HG02884 (cell line): ENCODE measurements around the gene C1QTNF9B.
"Not testable (repeated sequence)": the region's sequence is repeated elsewhere in the genome, so short reads cannot be mapped to it uniquely, and the experiment has no call there.

ENCODE experiments used
- ATAC-seq: cut with Tn5 transposase; IDR thresholded peaks from one replicate; pipeline ENCODE4 v1.9.1; 2021; ENCODE audit warnings: mild to moderate bottlenecking, moderate library complexity; ENCODE audit not compliant: unreplicated experiment

C1QTNF9B gene

DNA sequence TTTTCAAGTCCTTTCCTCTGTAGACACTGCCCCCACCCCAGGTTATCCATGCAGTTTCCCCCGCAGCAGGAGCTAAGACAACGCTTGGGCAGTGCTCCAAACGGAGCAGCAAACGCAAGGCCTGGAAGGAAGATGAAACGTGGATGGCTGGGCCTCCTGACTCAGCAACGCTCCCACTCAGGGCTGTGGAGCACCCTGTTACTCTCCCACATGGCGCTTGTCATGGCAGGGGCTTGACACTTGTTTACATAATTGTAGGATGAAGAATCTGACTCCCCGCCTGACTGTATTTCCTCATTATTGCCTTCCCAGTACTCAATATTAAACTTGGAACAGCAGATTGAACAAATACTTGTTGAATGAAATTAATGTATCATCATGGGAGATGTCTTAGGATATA lies 799 bp upstream of the C1QTNF9B start:
- ATAC-seq: no peak

DNA sequence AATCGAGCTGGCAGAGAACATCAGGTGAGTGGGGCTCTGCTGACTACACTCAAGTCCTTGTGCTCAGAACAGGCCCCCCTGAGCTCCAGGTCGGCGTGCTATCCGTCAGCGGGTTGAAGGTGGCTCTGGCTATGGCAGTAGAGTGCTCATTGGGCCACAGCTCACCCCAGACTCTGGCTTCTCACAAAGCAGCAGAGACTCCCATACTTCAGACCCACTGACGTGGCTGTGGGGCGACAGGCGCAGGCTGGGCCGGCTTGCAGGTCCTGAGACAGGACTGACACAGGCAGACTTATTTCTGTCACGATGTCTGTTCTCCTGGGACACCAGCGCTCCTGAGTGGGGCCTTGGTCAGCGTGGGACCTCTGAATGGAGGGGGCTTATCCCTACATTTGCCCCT lies 2.6 kb downstream of the C1QTNF9B start:
- not testable (repeated sequence) for ATAC-seq

DNA sequence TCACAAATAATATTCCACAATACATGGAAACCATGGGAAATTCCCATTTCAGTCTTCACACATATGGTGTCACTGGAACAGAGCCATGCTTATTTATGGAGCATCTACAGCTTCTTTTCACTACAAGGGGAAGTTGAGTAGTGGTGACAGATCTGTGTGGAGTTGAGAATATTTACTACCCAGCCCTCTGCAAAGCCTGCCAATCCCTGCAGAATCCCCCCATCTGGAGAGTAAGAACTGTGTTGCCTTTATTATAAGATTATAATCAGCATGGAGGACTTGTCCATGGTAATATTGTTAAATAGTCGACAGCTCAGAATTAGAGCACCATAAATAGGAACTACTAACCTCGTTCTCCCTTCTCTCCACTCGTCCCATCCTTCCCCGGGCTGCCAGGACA lies 3.5 kb downstream of the C1QTNF9B start:
- not testable (repeated sequence) for ATAC-seq

DNA sequence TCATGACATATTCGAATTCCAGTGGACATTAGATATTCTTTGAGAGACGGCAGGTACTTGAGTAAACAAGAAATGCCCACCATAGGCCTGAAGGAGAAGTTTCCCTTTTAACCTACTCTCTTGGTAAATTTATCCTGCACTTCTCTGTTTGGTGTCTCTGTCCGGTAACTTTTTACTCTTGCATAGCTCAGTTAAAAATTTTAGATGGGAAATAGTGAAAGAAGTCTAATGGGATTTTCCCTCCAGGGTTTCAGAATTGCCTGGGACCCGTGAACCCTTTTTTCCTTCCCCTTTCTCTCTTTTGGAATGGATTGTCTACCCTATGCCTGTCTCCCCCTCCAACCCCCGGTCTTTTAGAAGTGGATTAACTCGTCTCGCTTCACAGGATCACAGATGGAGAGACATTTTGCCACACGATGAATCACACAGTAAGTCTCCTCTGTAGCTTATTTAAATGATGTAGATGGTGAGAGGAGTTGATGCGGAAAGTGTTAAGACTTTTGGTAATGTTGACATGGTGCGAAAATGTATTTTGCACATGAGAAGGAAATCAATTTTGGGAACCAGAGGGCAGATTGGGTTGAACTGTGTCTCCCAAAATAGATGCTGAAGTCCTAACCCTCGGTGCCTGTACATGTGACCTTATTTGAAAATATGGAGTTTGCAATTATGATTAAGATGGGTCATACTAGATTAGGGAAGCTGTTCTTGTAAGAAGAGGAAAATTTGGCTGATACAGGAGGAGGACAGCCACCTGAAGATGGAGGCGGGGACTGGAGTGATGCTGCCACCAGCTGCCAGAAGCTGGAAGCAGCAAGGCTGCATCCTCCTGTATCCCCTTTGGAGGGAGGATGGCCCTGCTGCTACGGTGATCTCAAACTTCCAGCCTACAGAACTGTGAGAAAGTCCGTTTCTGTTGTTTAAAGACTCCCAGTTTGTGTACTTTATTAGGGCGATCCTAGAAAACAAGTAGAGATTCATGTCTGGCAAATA lies 7.4 kb downstream of the C1QTNF9B start:
- peak; percentile 4 for ATAC-seq

DNA sequence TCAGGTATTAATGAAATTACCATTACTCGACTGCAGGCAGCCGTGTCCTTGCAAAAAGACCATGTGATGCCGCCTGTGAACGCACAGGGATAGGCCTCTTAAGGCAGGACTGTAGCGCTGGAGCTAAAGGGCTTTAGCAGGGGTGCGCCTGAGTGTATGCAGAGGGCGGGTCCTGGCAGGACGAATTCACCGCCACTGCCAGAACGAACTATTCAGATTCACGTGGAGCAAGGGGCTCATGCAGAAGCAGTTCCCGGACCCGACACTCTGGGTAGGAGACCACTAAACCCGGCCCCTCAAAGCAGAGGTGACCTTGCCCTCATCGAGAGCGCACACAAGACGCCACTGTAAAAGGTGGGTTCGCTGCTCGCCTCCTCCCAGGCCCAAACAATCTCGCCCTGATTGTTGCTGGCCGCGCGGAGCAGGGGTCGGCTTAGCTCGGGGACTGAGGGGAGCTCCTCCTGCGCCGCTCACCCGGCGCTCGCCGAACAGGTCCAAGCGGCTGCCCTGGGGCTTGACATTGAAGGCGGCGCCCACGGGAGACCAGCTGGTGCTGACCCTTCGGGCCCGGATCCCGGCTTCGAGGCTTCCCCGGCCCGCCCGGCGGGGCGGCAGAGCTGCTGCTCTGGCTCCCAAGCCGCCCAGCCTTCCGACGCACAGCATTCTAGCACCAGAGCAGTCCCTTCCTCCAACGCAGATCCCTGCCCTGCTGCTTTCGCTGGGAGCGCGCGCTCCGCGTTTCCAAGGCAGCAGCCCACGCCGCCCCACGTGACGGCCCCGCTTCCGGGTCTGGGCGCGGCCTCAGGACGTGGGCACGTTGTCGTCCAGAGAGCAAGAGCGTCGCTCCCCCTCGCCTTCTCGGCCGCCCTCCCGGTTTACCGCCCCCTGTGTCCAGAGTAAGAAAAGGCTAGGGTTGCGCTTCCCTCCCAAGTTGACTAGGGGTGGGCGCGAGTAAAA lies 8.4 kb downstream of the C1QTNF9B start, which contains the start of gene MIPEP:
TSS of gene MIPEP (minus strand) at position 743 of the 957 bp plus-strand sequence. CDS start at position 663, 80 bp downstream.
- peak; percentile 91 for ATAC-seq

DNA sequence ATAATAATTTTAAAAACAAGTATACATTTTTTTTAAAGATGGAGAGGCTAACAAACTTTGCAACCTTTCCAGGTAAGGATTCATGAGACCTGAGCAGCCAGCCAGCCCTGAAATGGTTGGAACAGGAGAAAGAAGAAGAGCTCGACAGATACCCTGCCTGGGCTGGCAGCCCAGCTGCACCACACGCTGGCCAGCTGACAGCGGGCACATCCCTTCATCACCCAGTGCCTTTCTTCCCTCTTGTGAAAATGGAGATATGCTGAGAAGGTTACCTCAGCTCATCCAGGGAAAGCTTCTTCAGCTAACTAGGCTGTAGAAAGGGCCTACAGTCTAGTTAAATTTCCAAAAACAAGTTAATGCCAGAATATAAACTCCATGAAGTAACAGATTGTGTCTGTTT lies 12.9 kb downstream of the C1QTNF9B start:
- not testable (repeated sequence) for ATAC-seq

DNA sequence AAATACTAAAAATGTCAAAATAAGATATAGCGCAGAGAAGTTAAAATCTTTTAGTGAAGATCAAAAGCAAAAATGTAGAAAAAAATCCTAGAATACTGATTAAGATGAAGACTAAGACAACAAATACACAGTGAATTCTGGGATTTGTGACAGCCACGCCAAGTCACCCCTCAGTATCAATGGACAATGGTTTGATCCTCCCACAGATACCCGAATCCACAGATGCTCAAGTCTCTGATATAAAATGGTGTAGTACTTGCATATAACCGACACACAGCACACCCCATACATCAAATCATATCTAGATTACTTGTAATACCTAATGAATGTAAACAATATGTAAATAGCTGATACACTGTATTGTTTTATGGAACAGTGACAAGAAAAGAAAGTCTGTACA lies 14.0 kb downstream of the C1QTNF9B start:
- ATAC-seq: no peak

DNA sequence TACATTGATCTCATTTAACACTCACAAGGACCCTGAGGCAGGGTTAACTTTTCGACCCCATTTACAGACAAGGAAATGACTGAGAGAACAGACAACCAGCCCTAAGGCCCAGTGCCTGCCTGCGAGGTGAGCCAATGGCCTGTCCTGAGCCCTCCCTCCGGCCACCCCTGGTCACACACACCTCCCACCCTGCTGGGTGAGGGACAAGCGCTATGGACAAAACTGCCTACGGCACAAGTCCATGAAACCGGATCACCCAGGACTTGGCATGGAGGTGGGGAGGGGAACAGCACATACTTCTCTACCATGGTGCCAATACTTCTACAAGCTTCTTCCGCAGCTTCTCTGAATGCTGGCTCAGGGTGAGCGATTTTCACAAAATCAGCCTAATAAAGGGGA lies 15.9 kb downstream of the C1QTNF9B start:
- ATAC-seq: not testable (repeated sequence)

DNA sequence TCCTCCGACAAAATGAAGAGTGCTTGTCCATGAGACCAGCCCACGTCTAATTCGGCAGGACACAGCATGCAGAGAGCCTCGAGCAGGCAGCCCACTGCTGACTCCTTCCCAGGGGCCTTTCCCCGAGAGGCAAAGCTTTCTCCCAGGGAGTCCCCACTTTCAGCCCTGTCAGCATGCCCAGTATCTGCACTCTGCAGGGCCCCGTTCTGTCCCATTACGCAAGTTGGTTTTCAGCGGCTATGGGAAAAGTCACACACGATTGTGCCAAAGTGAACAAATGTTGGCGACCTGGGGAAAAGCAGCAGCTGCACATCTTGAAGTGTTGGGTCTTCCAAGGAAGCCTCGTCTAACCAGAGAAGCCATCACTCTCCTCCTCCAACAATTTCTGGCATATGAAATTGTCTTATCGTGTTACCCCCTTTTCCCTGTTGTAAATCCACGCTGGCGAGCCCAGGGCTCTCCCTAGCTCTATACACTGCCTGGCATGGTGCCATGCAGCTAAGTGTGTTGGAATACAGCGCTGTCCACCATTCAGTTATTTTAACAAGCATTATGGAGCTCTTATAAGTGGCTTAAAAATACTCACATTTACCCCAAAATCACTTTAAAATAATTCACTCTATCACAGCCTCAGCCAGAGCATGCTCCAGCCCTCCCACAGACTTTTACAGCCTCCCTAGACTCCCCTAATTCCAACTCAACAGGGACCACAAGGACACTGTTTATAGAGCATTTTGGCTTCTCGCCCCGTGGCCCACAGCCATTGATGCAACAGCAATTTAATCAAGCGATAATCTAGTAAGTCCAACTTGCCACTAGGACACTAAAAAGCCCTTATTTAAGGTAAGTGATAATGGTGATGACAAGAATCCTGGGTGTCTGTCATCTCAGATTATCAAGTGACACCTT lies 16.6 kb downstream of the C1QTNF9B start:
- not testable (repeated sequence) for ATAC-seq

DNA sequence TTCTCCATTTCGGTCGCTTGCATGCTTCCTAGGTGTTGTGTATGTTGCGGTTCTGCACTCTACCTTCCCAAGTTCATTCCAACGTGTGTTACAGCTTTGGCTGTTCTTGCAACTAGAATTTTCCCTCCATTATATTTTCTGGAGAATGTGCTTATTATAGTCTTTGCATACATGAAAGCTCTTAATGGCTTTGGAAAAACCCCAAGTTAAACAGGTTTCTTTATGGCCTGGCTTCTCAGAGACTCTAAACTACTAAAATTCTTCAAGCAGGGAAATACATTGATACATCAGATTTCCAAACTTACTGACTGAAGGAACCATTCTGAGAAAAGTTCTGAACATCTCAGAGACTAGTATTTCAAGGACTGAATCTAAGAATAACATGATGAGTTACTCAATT lies 20.0 kb downstream of the C1QTNF9B start:
- ATAC-seq: no peak

DNA sequence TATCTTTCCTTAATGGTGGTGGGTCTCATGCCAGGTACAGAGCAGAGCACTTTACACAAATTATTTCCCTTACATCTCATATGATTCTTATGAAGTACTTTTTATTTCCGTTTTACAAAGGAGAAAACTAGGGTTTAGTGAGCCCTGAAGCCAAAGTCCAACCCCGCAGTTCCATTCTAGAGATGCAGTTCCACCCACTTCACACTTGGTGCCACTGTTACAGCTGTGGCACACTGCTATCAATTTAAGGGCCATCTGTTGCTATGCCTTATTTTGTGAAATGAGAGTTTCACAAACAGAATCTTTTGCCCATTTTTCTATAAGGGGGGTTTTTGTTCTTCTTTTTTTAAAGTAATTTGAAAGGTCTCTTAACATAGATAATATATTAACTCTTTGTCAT lies 21.0 kb downstream of the C1QTNF9B start:
- no peak for ATAC-seq

DNA sequence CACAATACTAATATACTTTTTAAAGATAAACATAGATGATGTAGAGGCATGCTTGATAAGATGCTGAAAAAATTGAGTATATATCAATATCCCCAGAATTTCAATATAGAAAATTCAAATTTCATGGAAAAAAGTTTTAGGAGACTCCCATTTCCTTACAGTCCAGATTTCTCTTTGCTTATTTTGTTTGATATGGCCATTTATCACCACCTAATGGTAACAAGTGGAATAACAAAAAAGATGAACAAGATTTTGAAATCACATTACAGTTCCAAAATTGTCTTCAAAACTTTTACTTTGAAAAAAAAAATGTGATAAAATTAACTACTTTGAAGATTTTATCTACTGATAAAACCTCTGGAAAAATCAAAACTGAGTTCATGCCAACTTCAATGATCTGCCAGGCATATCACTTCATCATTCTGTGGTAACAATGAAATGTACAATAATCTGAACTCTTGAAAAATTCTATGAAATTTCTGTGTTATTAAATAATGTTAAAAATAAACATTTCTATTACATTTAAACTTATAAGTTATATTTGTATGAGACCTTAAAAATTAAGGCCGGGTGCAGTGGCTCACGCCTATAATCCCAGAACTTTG lies 25.6 kb downstream of the C1QTNF9B start:
- no peak for ATAC-seq

DNA sequence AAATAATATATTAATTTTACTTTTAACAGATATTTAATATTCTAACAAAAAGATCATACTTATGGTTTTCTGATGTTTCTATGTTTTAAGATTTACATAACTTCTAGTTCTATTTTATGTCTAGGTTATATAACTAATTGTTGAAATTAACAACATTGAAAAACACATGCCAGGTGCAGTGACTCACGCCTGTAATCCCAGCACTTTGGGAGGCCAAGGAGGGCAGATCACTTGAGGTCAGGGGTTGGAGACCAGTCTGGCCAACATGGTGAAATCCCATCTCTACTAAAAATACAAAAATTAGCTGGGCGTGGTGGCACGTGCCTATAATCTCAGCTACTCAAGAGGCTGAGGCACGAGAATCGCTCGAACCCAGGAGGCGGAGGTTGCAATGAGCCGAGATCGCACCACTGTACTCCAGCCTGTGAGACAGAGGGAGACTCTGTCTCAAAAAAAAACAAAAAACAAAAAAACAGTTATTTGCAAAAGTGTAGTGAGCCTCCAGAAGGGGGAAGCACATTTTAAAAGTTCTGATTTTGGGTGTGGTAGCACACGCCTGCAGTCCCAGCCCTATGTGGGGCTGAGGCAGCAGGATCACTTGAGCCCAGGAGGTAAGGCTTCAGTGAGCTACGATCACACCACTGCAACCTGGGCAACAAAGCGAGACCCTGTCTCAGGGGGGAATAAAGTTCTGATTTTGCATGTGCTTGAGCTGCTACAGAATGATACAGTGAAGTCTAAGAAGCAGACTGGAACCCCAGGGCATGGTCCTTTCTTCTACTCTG lies 26.8 kb downstream of the C1QTNF9B start:
- no peak for ATAC-seq

DNA sequence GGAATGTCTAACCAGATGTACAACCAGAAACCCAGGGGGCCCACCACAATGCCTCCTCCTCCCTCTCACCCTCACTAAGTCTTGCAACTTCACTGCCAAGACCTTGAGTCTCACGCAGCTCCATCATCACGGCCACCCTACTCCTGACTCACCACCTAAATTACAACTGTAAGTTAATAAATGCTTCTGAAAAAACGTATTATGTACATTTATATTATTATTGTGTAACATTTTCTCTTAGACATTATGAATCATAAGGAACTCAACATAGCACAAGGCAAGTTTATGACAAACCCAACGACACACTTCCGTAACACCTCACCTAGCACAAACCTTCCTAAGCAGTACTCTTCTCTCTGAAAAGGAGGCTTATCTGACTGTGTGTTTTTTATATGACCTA lies 28.8 kb downstream of the C1QTNF9B start:
- no peak for ATAC-seq

DNA sequence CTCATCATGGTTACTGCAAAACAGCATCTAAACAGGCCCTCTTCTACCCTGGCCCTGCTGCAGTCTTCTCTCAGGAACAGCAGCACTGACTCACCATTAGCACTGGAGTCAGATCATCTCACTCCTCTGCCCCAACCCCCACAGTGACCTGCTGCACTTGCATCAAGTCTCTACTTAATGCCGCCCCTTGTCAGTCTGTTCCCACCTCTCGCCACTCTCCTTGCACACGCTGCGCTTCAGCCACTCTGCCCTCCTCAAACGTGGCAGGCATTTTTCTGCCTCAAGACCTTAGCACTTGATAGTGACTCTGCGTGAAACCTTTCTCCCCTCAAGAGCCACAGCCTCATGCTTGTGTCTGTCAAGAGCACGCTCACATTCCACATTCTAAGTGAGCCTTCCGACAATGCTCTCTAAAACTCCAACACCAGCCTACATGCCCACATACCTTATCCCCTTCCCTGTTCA lies 30.2 kb downstream of the C1QTNF9B start:
- no peak for ATAC-seq

DNA sequence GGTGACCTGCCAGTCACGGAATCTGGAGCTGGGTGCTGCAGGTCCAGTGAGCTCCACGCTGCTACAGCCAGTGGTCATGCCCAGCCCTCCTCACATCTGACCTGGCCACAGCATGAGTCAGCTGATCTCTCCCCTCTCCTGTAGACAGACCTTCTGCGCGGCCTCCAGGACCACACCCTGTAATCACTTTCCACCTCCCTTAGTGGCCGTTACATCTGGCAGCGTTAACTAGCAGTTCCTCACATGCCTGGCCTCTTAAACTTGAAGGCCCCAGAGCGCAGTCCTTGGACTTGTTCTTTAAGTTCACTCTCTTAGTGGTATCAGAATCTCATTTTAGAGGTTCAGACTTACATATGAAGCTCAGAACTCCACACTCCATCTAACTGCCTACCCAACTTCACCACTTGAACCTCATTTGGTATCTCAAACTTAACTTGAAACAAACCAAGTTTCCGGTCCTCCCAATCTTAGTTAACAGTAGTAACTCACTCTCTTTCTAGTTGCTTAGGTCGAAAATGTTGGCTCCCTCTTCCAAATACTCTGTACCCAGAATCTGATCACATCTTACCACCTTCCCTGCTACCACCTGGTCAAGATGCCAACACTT lies 30.8 kb downstream of the C1QTNF9B start:
- no peak for ATAC-seq

DNA sequence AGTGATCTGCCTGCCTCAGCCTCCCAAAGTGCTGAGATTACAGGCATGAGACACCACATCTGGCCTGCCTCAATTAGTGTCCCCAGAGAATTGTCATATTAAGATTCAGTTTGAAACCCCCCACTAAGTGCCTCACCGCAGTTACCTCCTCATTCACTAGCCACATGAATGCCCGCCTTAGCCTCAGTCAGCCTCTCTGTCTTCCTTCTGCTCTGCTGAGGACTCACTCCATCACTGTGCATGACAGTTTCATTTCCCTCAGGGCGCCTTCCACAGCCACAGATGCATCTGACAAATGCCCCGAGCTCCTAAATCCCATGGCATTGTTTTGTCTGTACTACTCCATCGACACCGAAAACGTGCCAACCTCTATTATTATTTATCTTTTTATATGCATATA lies 31.4 kb downstream of the C1QTNF9B start:
- ATAC-seq: no peak

DNA sequence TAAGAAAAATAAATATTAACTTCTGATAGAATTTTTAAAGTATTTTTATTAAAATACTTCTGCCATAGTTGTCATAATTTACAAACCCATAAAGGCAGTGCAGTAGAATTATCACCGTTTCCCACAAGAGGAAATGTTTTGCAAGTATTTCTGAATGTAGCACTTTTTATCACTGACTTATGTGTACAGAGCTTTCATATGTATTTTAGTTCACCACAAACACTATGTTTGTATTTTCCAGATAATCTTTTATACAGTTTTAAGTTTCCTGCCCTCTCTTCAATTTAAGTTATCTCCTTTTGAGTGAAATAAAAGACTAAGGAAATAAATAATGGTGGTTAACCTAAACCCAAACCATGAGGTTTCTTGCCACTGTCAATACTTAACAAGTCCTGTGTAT lies 32.3 kb downstream of the C1QTNF9B start:
- no peak for ATAC-seq

DNA sequence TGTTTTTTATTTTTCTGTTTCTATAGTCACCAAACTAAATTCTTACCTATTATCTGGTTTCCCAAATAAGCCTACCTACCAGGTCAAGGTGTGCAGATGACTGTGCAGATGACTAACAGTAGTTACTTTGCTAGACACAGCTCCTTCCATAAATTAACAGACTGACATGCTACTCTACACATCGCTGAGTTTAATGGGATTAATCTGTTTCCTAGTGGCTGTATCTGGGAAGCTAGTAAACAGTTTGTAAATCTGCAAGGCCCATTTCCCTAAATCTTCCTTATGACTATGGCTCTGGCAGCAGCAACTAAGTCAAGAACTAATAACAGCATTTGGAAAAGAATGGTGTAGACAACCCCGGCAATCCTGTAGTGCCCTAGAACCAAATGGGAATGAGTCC lies 36.0 kb downstream of the C1QTNF9B start:
- no peak for ATAC-seq
